Anterior cingulate cortex (tissue), 58 donors: ENCODE measurements around the gene C17orf50.

Experiments used
- DNase-seq, 58 donors: peaks; one replicate each; lab custom pipeline; 2025; lab: John Stamatoyannopoulos, UW

The C17orf50 gene

GRCh38 chr17:35732806-35733136, 27.9 kb upstream of the C17orf50 start:
- no peak for DNase-seq

- DNase-seq, result no peak
These were observed 27.3 kb upstream of the C17orf50 start for GRCh38 chr17:35733366-35733765.

- DNase-seq, result no peak
These were observed 26.3 kb upstream of the C17orf50 start for GRCh38 chr17:35734396-35734795.

- no peak for DNase-seq
These were observed 25.5 kb upstream of the C17orf50 start for GRCh38 chr17:35735036-35735805.

- DNase-seq, result no peak
These were observed 24.5 kb upstream of the C17orf50 start for GRCh38 chr17:35736236-35736635.

GRCh38 chr17:35738519-35739133, 22.1 kb upstream of the C17orf50 start:
- no peak for DNase-seq

- DNase-seq, result no peak
These were observed 20.5 kb upstream of the C17orf50 start for GRCh38 chr17:35740216-35740615.

- peak in 4 of 58 donors; percentile 14 to 33 (median 18) for DNase-seq
These were observed 19.4 kb upstream of the C17orf50 start for GRCh38 chr17:35740997-35741931.

GRCh38 chr17:35742496-35742895, 18.2 kb upstream of the C17orf50 start:
- no peak for DNase-seq

GRCh38 chr17:35742896-35743477, 17.7 kb upstream of the C17orf50 start:
- no peak for DNase-seq

- DNase-seq, result no peak
These were observed 16.9 kb upstream of the C17orf50 start for GRCh38 chr17:35743626-35744328.

GRCh38 chr17:35744830-35745229, 15.9 kb upstream of the C17orf50 start:
- no peak for DNase-seq

GRCh38 chr17:35745246-35745645, 15.4 kb upstream of the C17orf50 start:
- no peak for DNase-seq

- no peak for DNase-seq
These were observed 14.9 kb upstream of the C17orf50 start for GRCh38 chr17:35745749-35746320.

GRCh38 chr17:35747540-35748017, 13.1 kb upstream of the C17orf50 start:
- DNase-seq, result peak in 54 of 58 donors; percentile 12 to 83 (median 46)

- no peak for DNase-seq
These were observed 12.3 kb upstream of the C17orf50 start for GRCh38 chr17:35748341-35748841.

GRCh38 chr17:35748979-35749378, 11.7 kb upstream of the C17orf50 start:
- DNase-seq, result no peak

GRCh38 chr17:35749560-35750412, 10.9 kb upstream of the C17orf50 start:
- DNase-seq, result no peak
